ENCODE results near the gene PATJ.
"Not testable (repeated sequence)": the region's sequence is repeated elsewhere in the genome, so short reads cannot be mapped to it uniquely, and the experiment has no call there.

PATJ gene

DNA sequence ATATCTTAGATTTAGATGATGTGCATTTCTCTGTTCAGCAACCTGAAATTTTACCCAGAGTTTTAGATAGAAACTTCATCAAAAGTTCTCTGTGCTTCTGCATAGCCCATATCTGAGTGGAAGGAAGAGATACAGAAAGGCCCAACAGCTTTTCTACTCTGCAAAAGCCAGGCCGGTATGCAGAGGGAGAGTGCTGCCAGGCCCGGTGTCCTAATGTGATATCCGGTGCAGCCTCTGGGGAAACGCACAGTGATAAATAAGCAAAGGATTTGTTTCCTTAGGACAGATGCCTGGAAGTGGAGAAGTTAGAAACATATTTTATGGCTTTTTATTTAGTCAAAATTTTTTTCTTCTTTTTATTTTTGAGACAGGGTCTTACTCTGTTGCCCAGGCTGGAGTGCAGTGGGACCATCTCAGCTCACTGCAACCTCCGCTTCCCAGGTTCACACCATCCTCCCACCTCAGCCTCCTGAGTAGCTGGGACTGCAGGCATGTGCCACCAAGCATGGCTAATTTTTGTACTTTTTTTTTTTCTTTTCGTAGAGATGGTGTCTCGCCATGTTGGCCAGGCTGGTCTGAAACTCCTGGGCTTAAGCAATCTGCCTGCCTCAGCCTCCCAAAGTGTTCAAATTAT is 145.8 kb downstream of the PATJ start:
- no peak for DNase-seq

DNA sequence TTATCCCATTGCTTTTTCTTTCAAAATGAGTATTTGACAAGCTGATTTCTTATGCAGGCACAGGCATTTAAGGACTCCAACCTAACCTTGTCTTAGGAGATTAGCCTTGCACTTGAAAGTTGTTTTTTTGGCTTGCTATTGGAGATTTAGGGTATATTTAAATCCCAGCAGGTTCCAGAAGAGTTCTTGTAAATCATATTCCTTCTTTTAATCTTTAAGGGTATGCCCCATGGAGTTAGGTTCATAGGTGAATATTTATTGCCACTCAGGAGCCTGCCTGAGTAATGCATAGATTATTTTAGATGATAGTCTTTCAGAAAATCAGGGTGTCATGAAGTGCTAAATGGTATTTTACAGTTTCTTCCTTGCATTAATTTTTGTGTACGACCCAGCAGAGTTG is 146.5 kb downstream of the PATJ start:
- no peak for DNase-seq

GRCh38 chr1:61890435-61890834 is 148.2 kb downstream of the PATJ start:
- not testable (repeated sequence) for DNase-seq

DNA sequence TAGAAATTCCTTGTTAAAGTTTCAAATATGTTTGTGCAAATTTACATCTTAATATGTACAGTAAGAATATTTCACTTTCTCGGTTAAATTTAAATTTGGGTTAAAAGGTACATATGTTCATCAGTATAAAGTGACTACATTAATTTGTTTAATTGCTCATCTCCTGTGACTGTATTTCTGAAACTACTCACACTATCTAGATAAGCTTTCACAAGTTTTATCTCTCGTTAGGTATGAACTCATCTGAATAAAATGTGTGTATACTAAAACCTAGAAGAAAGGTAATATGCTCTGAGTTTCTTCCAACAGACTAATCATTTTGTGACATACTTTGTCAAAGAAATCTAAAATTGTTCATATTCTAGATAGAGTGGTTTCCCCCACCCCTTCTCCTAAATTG is 150.7 kb downstream of the PATJ start:
- DNase-seq, result no peak

DNA sequence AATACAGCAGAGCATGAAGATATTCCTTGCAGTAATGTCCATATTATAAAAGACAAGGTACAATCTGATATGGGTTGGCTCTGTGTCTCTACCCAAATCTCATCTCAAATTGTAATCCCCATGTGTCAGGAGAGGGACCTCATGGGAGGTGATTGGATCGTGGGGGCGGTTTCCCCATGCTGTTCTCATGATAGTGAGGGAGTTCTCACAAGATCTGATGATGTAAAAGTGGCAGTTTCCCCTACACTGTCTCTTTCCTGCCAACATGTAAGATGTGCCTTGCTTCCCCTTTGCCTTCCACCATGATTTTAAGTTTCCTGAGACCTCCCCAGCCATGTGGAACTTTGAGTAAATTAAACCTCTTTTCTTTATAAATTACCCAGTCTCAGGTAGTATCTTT is 152.0 kb downstream of the PATJ start:
- DNase-seq, result not testable (repeated sequence)

DNA sequence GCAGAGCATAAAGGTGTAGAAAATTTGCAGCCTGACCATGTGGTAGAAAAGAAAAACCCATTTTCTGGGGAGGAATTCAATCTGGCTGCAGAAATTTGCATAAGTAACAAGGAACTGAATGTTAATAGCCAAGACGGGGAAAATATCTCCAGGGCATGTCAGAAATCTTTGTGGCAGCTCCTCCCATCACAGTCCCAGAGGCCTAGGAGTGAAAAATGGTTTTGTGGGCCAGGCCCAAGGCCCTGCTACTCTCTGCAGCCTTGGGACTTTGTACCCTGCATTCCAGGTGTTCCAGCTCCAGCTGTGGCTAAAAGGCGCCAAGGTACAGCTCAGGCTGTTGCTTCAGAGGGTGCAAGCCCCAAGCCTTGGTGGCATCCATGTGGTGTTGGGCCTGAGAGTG is 152.9 kb downstream of the PATJ start:
- no peak for DNase-seq

DNA sequence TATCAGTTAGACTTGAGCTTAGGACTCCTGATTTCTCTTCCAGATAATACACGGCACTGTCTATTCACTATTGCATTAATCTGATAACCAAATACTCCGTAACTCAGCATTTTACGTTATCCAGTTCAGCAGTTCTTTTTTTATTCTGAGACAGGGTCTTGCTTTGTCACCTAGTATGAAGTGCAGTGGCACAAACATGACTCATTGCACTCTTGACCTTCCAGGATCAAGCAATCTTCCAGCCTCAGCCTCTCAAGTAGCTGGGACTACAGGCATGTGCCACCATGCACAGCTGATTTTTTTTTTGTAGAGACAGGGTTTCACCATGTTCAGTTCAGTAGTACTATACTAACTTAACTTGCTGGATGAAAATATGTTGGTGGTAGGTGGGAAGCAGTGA is 156.4 kb downstream of the PATJ start:
- DNase-seq, result no peak

DNA sequence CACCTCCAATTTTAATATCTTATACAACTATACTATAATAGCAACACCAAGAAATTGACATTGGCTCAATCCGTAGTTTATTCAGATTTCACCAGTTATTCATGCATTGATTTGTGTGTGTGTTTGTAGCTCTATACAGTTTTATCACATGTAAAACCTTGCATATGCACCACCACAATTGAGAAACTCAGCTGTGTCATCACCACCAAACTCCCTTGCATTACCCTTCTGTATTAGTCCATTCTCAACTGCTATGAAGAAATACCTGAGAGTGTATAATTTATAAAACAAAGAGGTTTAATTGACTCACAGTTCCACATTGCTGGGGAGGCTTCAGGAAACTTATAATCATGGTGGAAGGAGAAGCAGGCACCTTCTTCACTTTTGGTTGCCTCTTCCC is 162.1 kb downstream of the PATJ start:
- DNase-seq, result no peak

GRCh38 chr1:61907102-61907501 is 164.8 kb downstream of the PATJ start:
- no peak for DNase-seq

DNA sequence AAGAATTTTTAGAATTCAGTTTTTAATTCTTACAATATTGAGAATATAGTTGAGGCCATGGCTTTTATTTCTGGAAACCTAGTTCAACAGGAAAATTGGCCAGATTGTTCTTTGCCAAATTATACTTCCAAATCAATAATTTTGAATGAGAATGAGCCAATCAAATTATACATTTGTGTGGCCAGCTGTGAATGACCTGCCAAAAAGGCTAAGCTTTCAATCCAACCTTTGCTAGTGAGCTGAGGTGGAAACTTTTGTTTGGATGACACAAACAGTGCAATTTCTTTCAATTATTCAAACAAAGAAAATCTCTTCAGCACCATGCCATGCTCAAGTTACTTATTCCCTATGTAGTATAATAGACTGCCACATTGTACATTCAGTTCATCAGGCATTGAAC is 167.8 kb downstream of the PATJ start:
- no peak for DNase-seq

GRCh38 chr1:61914823-61915482 is 172.7 kb downstream of the PATJ start:
- no peak for DNase-seq

GRCh38 chr1:61921435-61921834 is 179.2 kb downstream of the PATJ start:
- no peak for DNase-seq

DNA sequence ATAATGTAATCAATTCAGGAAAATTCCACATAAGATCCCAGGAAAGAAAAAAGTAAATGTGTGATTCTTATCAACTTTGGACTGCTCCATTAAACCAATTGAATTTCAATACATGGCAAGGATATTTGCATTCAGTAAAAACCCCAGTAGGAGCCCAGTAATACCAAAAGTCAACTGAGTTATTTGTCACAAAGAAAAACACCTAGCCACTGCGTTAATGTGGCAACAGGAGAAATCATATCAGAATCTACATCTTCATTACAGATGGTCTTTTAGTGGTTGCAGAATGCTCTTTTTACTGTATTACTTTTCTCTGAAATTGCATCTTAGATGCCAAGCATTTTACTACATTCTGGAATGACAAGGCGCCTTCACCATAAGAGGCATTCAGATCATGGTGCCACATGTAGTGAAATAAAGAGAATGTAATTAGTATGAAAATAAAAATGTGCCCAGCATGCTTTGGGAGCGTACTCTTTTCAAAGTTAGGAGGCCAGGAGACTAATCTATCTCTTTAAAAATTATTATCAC is 180.7 kb downstream of the PATJ start:
- no peak for DNase-seq

- DNase-seq, result no peak
Measured at GRCh38 chr1:61925591-61926298, 183.5 kb downstream of the PATJ start.

DNA sequence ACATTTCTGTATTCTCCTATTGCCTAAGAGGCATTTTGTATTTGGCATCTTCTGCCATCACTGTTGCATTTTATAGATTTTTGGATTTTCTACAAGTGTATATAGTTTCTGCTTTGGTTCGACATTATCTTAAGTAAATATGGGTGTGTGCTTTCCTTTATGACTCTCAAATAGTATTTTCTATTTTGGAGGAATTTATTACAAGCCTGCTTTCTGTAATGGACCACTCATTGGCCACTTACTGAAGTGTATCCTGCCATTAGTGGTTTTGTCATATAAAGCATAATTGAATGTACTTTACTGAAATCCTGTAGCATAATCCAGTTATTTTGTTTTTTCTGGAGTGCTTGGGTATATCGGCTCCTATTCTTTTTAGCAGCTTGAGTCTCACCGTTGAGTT is 184.3 kb downstream of the PATJ start:
- no peak for DNase-seq

DNA sequence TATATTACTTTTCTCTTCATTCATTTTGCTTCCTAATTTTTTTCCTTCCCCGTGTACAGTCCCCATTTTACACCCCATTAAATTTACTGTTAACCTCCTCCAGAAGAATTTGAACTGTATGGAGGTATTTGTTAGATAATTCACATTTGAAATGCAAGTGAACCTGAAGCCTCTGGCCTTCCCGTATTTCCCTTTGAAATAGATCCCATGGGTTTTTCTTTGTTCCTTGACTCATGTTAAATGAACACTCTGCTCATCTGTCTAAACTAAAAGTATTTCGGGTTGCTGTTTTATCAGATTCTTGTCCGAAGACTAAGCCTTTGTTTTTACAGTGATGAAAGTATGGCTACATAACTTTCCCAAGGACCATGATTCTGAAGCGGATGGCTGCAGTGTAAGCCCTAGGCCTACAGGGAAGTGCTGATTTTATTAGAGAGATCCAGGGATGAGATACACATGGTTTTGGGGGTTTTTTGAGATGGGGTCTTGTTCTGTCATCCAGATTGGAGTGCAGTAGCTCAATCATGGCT is 187.9 kb downstream of the PATJ start:
- no peak for DNase-seq

DNA sequence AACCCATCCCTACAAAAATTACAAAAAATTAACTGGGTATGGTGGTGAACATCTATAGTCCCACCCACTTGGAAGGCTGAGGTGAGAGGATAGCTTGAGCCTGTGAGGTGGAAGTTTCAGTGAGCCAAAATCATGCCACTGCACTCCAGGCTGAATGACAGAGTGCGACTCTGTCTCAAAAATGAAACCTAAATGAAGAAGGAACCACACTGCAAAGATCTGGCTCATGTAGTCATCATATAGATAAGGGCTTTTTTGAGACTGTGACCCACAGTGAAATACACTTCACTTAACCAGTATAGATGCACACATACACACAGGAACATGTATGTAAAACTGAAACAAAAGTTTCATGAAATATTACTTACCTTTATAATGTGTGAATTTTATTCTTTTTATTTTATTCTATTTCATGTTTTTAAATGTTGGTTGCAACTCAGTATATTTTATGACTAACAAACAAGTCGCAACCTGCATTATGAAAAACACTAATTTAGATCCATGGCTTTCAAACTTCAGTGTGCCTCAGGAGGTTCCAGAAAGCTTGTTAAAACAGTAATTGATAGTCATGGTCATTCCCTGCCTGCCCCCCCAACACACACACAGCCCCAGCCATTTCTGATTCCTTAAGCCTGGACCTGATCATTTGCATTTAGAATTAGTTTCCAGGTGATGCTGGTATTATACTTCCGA is 189.5 kb downstream of the PATJ start:
- DNase-seq, result no peak

- DNase-seq, result no peak
Measured at GRCh38 chr1:61935516-61935915, 193.2 kb downstream of the PATJ start.

- no peak for DNase-seq
Measured at GRCh38 chr1:61936839-61937238, 194.6 kb downstream of the PATJ start.

DNA sequence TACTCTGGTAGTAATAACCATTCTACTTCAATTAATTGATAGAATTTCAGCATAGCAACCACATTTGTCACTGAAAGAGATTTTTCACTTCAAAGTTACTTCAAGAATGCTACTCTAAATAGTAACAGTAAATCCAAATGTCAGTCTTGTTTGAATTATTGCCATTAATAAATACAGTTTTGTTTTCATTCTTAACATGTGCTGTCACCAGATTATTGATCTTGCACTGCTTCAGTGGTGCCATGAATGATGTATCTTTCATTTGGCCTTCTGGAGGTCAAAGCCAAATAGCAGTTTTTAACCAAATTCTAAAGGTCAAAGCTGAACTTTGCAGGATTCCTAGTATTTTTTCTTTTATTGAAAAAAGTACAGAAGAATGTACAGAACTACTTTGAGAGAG is 199.5 kb downstream of the PATJ start:
- no peak for DNase-seq

DNA sequence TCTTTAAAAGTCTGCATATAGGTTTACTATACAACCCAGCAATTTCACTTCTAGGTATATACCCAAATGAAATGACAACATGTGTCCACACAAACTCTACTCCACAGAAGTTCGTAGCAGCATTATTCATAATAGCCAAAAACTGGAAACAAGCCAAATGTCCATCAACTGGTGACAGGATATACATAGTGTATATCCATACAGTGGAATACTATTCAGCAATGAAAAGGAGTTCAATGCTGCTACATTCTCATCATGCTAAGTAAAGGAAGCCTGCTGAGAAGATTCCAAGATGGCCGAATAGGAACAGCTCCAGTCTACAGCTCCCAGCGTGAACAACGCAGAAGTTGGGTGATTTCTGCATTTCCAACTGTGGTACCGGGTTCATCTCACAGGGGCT is 200.6 kb downstream of the PATJ start:
- no peak for DNase-seq

DNA sequence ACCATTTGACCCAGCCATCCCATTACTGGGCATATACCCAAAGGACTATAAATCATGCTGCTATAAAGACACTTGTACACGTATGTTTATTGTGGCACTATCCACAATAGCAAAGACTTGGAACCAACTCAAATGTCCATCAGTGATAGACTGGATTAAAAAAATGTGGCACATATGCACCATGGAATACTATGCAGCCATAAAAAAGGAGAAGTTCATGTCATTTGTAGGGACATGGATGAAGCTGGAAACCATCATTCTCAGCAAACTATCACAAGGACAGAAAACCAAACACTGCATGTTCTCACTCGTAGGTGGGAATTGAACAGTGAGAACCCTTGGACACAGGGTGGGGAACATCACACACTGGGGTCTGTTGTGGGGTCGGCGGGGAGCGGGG is 206.4 kb downstream of the PATJ start:
- DNase-seq, result not testable (repeated sequence)

DNA sequence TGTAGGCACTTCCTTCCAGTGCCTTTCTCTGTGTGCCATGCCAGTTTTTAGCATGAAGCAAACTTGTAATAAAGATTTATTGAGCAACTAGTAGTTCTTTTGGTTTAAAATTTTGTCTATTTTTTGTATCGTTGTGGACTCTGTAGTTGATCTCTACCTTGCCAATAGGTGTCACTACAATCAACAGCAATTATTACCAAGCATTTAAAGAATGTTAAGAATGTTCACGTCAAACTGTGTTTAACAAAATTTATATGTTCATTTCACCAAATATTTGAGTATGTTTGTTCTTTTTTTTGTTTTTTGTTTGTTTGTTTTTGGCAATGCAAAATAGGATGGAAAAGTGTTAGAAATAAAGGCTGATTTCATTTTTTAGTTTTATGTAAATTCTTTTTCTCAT is 208.1 kb downstream of the PATJ start:
- DNase-seq, result no peak
